Breast epithelium (tissue), 4 donors: ENCODE measurements around the gene MAP1LC3B. TPM values are rescaled to one million over a fixed set of nuclear protein-coding genes. Genes with fewer than 3 reads are reported as not detected.
A peak's percentile ranks its signal among the peaks of the same experiment; 100 is the strongest.
"Not testable (repeated sequence)": the region's sequence is repeated elsewhere in the genome, so short reads cannot be mapped to it uniquely, and the experiment has no call there.

Source experiments
- DNase-seq, 2 donors: peaks; one replicate each; pipeline ENCODE4 v3.0.0-alpha.2; 2019; ENCODE audit warnings: low spot score in 2 of 2
- H3K27ac ChIP-seq, 2 donors: fragments of 200-600 bp; sonication (generic) in 1 of 2; one replicate each; pipeline ENCODE4 v1.5.1; 2016 to 2019; ENCODE audit warnings: mild to moderate bottlenecking in 1 of 2
- H3K27me3 ChIP-seq, 2 donors: fragments of 200-600 bp; sonication (generic) in 1 of 2; one replicate each; pipeline versions ENCODE4 v1.5.1 to v1.6.0; 2017 to 2019; ENCODE audit warnings: control low read depth in 1 of 2, mild to moderate bottlenecking in 1 of 2
- H3K36me3 ChIP-seq: fragments of 200-600 bp; one replicate; pipeline ENCODE4 v1.5.1; 2019
- H3K4me1 ChIP-seq, 2 donors: fragments of 200-600 bp; sonication (generic); one replicate each; pipeline ENCODE4 v1.5.1; 2016 to 2019; ENCODE audit warnings: control low read depth in 1 of 2
- H3K4me3 ChIP-seq, 3 donors: fragments of 200-600 bp; sonication (generic); 1 replicate in 2 of 3; 2 replicates in 1 of 3; pipeline ENCODE4 v1.5.1; 2016 to 2019; ENCODE audit warnings: mild to moderate bottlenecking in 3 of 3, moderate library complexity in 2 of 3
- H3K9me3 ChIP-seq, 2 donors: fragments of 200-600 bp; sonication (generic) in 1 of 2; one replicate each; pipeline ENCODE4 v1.5.1; 2016 to 2019; ENCODE audit warnings: control low read depth in 1 of 2
- CTCF ChIP-seq, 3 donors: fragments of 450-650 bp; IDR thresholded peaks; one replicate each; pipeline ENCODE4 v1.5.1; 2016 to 2017; ENCODE audit warnings: antibody characterized with exemption in 3 of 3, mild to moderate bottlenecking in 3 of 3, moderate library complexity in 3 of 3
- POLR2A ChIP-seq: fragments of 450-650 bp; IDR thresholded peaks from one replicate; pipeline ENCODE4 v1.6.1; 2016; ENCODE audit warnings: antibody characterized with exemption, mild to moderate bottlenecking, moderate library complexity
- POLR2AphosphoS5 ChIP-seq, 3 donors: sonication (generic); formaldehyde crosslinking; IDR thresholded peaks; one replicate each; pipeline ENCODE4 v1.6.1; 2017; ENCODE audit warnings: antibody characterized with exemption in 3 of 3
- intact Hi-C: fragments of 100-400 bp; cut with DNase I; formaldehyde crosslinking; loops from one replicate; pipeline ENCODE4 v1.15.1; 2023; ENCODE audit warnings: low total_unique reads
- total RNA-seq, 3 donors: library from RNA; depleted of rRNA; stranded (reverse); fragments of >200 nt; gene quantifications; one replicate each; pipeline ENCODE4 v1.1.0, GENCODE V29; 2016

MAP1LC3B gene
- total RNA-seq, 3 donors from 2014 or later, result 58.0 to 72.3 (median 69.1) TPM

DNA sequence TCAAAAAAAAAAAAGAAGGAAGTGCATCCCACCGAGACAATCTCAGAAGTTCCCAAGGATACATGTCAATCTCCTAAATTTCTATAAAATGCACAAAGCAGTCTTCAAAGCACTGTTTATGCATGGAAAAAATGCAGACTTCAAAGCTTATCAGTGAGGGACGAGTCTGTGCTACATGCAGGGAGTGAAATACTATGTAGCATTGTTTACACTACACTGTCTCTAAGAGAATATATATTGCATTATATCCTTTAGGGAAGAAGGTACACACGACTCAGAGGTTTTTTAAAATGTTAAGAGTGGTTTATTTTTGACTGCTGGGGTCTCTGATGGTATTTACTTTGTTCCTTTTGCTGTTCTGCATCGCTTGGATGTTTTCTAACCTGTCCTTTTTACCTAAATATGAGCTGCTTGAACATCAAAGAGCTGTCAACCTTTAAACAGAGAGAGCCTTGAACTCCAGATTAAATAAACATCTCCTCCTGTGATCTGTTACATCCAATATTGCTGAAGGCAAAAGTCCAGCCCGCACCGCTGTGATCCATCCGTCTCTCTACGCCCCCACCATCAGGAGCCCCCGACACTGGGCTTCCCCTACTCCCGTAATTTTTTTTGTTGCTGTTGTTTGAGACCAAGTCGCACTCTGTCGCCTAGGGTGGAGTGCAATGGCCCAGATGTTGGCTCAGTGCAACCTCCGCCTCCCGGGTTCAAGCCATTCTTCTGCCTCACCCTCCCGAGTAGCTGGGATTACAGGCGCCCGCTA is 9.9 kb upstream of the MAP1LC3B start:
- TF ChIP-seq CTCF (IDR thresholded peaks at IDR 0.05), result no peak
- TF ChIP-seq POLR2A, result no peak
- TF ChIP-seq POLR2AphosphoS5 (IDR thresholded peaks at IDR 0.05), result no peak

DNA sequence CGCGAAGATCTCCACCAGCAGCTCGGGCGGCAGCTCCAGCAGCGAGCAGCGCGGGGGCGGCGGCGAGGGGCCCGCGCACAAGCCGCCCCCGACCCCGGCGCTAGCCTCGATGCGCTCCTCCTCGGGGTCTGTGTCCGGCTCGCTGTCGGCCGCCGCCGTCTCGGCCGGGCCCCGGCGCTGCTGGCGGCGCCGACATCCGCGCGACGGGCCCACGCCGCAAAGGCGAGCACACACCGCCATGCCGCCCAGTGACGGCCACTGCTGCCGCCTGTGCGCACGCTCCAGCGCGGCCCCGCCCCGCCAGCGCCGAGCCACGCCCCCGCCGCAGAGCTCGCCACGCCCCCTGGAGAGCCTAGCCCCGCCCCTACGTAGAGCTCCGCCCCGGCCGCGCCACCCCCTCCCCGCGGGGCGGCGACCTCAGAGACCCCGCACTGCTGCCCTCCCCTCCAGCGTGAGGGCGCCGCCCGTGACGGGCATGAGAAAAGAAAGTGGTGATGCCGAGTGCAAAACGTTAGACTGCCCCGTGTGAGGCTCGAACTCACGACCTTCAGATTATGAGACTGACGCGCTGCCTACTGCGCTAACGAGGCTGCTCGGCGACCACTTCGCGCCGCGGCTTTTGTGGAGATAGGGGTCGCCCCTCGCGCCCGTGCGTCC is 8.5 kb upstream of the MAP1LC3B start, which contains the start of gene FBXO31:
FBXO31 (minus strand) TSS at position 272 of the 657 bp plus-strand sequence; CDS start at position 240, 32 bp downstream.
- DNase-seq, result peak; percentile 74 to 88
- no peaks in the 10 kb centered on the region for H3K9me3 ChIP-seq
- H3K27ac ChIP-seq, result peak within 1 kb of the TSS; percentile 91 to 95
- no peaks in the 10 kb centered on the region for H3K36me3 ChIP-seq
- H3K4me1 ChIP-seq, result peaks cover 9 to 22% of the 10 kb centered on the region in 2 donors
- peak; percentile 64 to 98 (median 91) for TF ChIP-seq POLR2AphosphoS5 (IDR thresholded peaks at IDR 0.05)
- TF ChIP-seq CTCF (IDR thresholded peaks at IDR 0.05), result peak in 1 of 3 donors; percentile 18
- no peak for TF ChIP-seq POLR2A
- peak within 1 kb of the TSS; percentile 80 to 97 (median 81) for H3K4me3 ChIP-seq
- no peaks in the 10 kb centered on the region for H3K27me3 ChIP-seq
- intact Hi-C loops, result no loop called here

More for the DNA sequence above, 9.9 kb upstream of the MAP1LC3B start:
- intact Hi-C loops, result no loop called here
- peak overlapping the region; percentile 91 to 95 for H3K27ac ChIP-seq
- DNase-seq, result no peak
- no peaks in the 10 kb centered on the region for H3K9me3 ChIP-seq
- no peaks in the 10 kb centered on the region for H3K36me3 ChIP-seq
- no peaks in the 10 kb centered on the region for H3K27me3 ChIP-seq
- peak overlapping the region; percentile 80 to 97 (median 81) for H3K4me3 ChIP-seq
- peaks cover under 1 to 15% of the 10 kb centered on the region in 2 donors for H3K4me1 ChIP-seq

DNA sequence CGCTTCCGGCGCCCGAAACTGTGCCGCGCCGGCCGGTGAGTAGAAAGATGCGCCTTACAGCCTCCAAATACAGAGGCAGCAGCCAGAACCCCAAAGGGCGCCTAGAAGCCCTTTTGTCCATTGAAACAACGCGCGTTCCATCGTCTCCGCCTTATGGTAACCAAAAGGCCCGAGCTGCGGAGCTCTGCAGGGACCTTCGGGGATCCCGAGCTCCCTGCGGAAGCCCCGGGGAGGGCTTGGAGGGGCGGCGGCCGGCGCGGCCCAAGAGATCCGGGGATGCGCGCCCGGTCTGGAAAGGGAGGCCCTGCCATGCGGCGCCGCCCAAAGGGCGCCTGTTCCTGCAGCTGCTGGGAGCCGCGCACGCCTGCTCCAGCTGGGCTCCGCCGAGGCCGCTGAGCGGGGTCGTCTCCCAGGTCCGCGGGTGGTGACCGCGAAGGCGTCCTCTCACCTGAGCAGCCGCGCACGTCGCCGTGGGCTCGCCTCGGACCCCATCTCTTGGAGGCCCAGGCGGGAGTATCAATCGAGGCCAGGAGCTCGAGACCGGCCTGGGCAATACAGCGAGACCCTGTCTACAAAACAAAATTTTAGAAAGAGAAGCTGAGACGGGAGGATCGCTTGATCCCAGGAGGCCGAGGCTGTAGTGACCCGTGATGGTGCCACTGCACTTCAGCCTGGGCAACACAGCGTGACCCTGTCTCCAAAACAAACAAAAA is 7.8 kb upstream of the MAP1LC3B start:
- TF ChIP-seq CTCF (IDR thresholded peaks at IDR 0.05), result peak in 2 of 3 donors; percentile 5 to 11
- no peak for TF ChIP-seq POLR2A
- TF ChIP-seq POLR2AphosphoS5 (IDR thresholded peaks at IDR 0.05), result peak in 2 of 3 donors; percentile 17 to 60
- Histone ChIP-seq H3K9me3 (no peaks in the 10 kb centered on the region), H3K27ac (peak overlapping the region; percentile 91 to 95), H3K4me1 (peaks cover 9 to 22% of the 10 kb centered on the region in 2 donors), H3K27me3 (no peaks in the 10 kb centered on the region), H3K4me3 (peak overlapping the region; percentile 80 to 97 (median 81)), H3K36me3 (no peaks in the 10 kb centered on the region)
- intact Hi-C loops, result no loop called here
- no peak for DNase-seq

GRCh38 chr16:87384875-87385167 is 7.3 kb upstream of the MAP1LC3B start:
- H3K4me1 ChIP-seq, result peaks cover 9 to 22% of the 10 kb centered on the region in 2 donors
- peak overlapping the region; percentile 80 to 97 (median 81) for H3K4me3 ChIP-seq
- H3K36me3 ChIP-seq, DNase-seq, H3K27me3 ChIP-seq, H3K9me3 ChIP-seq, intact Hi-C loops: not testable (repeated sequence)
- peak overlapping the region; percentile 91 to 95 for H3K27ac ChIP-seq

DNA sequence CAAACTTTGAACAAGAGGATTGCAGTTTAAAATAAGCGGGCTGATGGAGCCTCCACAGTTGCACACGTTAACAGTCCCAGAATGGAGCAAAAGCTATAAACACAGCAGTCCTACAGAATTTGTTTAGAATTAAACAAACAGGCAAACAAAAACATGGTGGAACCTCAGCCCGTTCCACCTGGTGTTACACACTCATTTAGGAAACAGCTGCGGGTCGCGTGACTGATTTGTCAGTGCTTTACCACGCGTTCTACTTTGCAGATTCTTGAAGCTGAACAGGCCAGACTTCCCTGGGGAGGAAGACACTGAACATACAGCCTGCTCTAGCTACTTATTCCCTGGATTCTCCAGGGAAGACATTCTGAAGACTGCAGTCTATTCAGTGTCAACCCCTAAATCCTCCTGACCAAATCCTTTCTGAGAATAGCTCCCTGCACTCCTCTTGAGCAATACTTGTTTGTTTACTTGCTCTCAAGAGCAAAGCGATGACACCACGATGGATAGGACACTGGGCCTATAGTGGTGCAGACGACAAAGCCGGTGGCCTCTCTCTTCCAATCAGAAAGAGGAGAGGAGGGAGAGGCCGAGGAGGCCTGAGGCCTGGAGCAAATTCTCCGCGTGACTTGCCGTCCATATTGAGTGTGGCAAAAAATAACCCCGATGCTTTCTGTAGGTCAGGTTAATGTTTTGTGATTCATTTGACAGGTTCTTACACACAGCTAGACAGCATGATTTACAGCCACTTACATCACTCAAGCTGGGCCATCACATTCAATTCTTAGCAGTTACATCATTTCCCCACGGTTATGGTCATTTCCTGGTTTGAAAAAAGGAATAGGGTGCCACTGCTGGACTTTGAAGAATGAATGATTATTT is 4.0 kb upstream of the MAP1LC3B start:
- H3K4me3 ChIP-seq, result peak overlapping the region in 2 of 3 donors; percentile 34 to 56
- peaks cover 7 to 9% of the 10 kb centered on the region in 2 donors for H3K4me1 ChIP-seq
- no peaks in the 10 kb centered on the region for H3K9me3 ChIP-seq
- no peaks in the 10 kb centered on the region for H3K27me3 ChIP-seq
- intact Hi-C loops, result no loop called here
- no peaks in the 10 kb centered on the region for H3K36me3 ChIP-seq
- H3K27ac ChIP-seq, result peak overlapping the region; percentile 96
- TF ChIP-seq POLR2AphosphoS5 (IDR thresholded peaks at IDR 0.05) (peak; percentile 93 to 96 (median 94)), POLR2A (peak; percentile 73), CTCF (IDR thresholded peaks at IDR 0.05) (peak in 1 of 3 donors; percentile 14)
- DNase-seq, result peak; percentile 91 to 97
